MM.1S (cell line): ENCODE measurements around the gene SH3GLB1.

Experiments
- DNase-seq: peaks from one replicate; pipeline ENCODE4 v3.0.0-alpha.2; 2015
- H2AFZ ChIP-seq: fragments of 300-600 bp; sonication (generic); 2 replicates; pipeline ENCODE4 v1.6.0; 2016; ENCODE audit warnings: antibody characterized with exemption, low read length
- H3F3A ChIP-seq: fragments of 300-600 bp; sonication (generic); 2 replicates; pipeline ENCODE4 v1.6.1; 2016; ENCODE audit warnings: mild to moderate bottlenecking, antibody characterized with exemption, low read length, moderate library complexity, mixed read lengths; ENCODE audit not compliant: insufficient read depth
- H3K27ac ChIP-seq: fragments of 300-600 bp; sonication (generic); 2 replicates; pipeline ENCODE4 v1.5.1; 2016; ENCODE audit warnings: mild to moderate bottlenecking, low read length
- H3K27me3 ChIP-seq: fragments of 300-600 bp; sonication (generic); replicated peaks from 2 replicates; pipeline ENCODE4 v1.6.0; 2016; ENCODE audit warnings: low read length; ENCODE audit not compliant: insufficient read depth
- H3K36me3 ChIP-seq: fragments of 300-600 bp; sonication (generic); replicated peaks from 2 replicates; pipeline ENCODE4 v1.6.1; 2016; ENCODE audit warnings: mild to moderate bottlenecking, low read length, mixed read lengths; ENCODE audit not compliant: insufficient read depth
- H3K4me1 ChIP-seq: fragments of 300-600 bp; sonication (generic); 2 replicates; pipeline ENCODE4 v1.6.1; 2016; ENCODE audit warnings: low read length, mixed read lengths
- H3K4me2 ChIP-seq: fragments of 300-600 bp; sonication (generic); 2 replicates; pipeline ENCODE4 v1.6.0; 2016; ENCODE audit warnings: low read depth, low read length
- H3K4me3 ChIP-seq: fragments of 300-600 bp; sonication (generic); 2 replicates; pipeline ENCODE4 v1.5.1; 2016; ENCODE audit warnings: low read length, mixed read lengths
- H3K79me2 ChIP-seq: fragments of 300-600 bp; sonication (generic); 2 replicates; pipeline ENCODE4 v1.6.1; 2016; ENCODE audit warnings: mixed run types, low read length, mixed read lengths
- H3K9ac ChIP-seq: fragments of 300-600 bp; sonication (generic); 2 replicates; pipeline ENCODE4 v1.6.1; 2016; ENCODE audit warnings: low read length, mixed read lengths
- H3K9me2 ChIP-seq: fragments of 300-600 bp; sonication (generic); replicated peaks from 2 replicates; pipeline ENCODE4 v1.6.1; 2016; ENCODE audit warnings: mild to moderate bottlenecking, low read length, mixed read lengths; ENCODE audit not compliant: insufficient read depth
- H3K9me3 ChIP-seq: fragments of 300-600 bp; sonication (generic); replicated peaks from 2 replicates; pipeline ENCODE4 v1.6.1; 2016; ENCODE audit warnings: mild to moderate bottlenecking, low read length, mixed read lengths; ENCODE audit not compliant: insufficient read depth
- H4K20me1 ChIP-seq: fragments of 300-600 bp; sonication (generic); 2 replicates; pipeline ENCODE4 v1.6.1; 2016; ENCODE audit warnings: mild to moderate bottlenecking, low read length, moderate library complexity, mixed read lengths; ENCODE audit not compliant: insufficient read depth
- EZH2 ChIP-seq: fragments of 300-600 bp; sonication (generic); optimal IDR thresholded peaks from 2 replicates; pipeline ENCODE3; 2017; ENCODE audit warnings: low read depth, mild to moderate bottlenecking, antibody characterized with exemption, low read length, mixed read lengths
- EZH2phosphoT487 ChIP-seq: fragments of 300-600 bp; sonication (generic); IDR thresholded peaks from 2 replicates; pipeline ENCODE4 v1.6.1; 2018; ENCODE audit warnings: antibody characterized with exemption, low read length
- TF ChIP-seq, protein P1 (sequence below): fragments of 300-600 bp; sonication (generic); IDR thresholded peaks from 2 replicates; pipeline ENCODE4 v1.5.1; 2016; ENCODE audit warnings: antibody characterized with exemption, low read length, mixed read lengths

Gene SH3GLB1

DNA sequence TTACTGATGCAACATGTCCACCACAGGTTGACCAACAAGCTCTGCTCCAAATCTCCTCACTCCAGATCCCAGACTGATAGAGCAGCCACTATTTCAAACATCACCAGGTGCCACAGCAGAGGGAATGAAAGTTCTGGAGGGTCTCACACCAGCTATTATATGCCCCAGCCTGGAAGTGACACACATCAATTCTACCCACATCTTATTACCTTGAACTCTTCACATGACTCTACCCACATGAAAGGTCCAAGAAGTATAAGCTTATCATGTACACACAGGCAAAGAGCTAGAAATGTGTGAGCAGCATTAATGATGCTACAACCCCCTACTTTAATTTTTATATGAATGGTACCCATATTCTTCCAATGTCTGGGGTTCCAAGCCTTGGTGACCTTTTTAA is 64.2 kb downstream of the SH3GLB1 start:
- H3K27ac ChIP-seq = no peak overlapping the region
- no peak overlapping the region for H3K4me2 ChIP-seq
- no peak overlapping the region for H3K4me3 ChIP-seq
- no peaks in the 10 kb centered on the region for H3K4me1 ChIP-seq
- H3K9ac ChIP-seq = no peak overlapping the region
- H2AFZ ChIP-seq = no peak overlapping the region
- H3K36me3 ChIP-seq = no peaks in the 10 kb centered on the region
- no peaks in the 10 kb centered on the region for H3K9me3 ChIP-seq
- no peaks in the 10 kb centered on the region for H3K27me3 ChIP-seq
- H3F3A ChIP-seq = no peaks in the 10 kb centered on the region
- TF ChIP-seq, protein P1, sequence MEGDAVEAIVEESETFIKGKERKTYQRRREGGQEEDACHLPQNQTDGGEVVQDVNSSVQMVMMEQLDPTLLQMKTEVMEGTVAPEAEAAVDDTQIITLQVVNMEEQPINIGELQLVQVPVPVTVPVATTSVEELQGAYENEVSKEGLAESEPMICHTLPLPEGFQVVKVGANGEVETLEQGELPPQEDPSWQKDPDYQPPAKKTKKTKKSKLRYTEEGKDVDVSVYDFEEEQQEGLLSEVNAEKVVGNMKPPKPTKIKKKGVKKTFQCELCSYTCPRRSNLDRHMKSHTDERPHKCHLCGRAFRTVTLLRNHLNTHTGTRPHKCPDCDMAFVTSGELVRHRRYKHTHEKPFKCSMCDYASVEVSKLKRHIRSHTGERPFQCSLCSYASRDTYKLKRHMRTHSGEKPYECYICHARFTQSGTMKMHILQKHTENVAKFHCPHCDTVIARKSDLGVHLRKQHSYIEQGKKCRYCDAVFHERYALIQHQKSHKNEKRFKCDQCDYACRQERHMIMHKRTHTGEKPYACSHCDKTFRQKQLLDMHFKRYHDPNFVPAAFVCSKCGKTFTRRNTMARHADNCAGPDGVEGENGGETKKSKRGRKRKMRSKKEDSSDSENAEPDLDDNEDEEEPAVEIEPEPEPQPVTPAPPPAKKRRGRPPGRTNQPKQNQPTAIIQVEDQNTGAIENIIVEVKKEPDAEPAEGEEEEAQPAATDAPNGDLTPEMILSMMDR = no peak
- no peak for TF ChIP-seq EZH2phosphoT487
- TF ChIP-seq EZH2 = no peak
- no peaks in the 10 kb centered on the region for H3K79me2 ChIP-seq
- H4K20me1 ChIP-seq = no peaks in the 10 kb centered on the region
- no peak for DNase-seq
- H3K9me2 ChIP-seq = no peaks in the 10 kb centered on the region; the same call in 1 of the 2 replicates

DNA sequence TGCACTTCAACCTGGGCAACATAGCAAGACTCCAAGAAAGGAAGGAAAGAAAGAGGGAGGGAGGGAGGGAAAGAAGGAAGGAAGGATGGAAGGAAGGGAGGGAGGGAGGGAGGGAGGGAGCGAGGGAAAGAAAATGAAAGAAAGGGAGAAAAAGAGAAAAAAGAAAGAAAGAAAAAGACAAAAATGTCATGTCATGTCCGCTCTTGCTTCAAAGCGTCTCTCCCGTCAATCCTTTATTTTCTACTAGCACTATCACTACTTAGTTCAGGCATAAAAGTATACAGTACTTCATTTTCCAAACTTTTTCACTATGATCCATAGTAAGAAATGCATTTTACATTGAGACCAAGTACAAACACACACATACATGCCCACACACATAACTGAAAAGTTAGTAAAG is 64.7 kb downstream of the SH3GLB1 start:
- no peak for DNase-seq
- H3F3A ChIP-seq = no peaks in the 10 kb centered on the region
- no peaks in the 10 kb centered on the region for H3K79me2 ChIP-seq
- no peak for TF ChIP-seq EZH2phosphoT487
- TF ChIP-seq, protein P1 = no peak
- no peak for TF ChIP-seq EZH2
- H3K9me2 ChIP-seq = no peaks in the 10 kb centered on the region; the same call in 1 of the 2 replicates
- peaks cover 4% of the 10 kb centered on the region; the same call in 1 of the 2 replicates for H3K4me1 ChIP-seq
- H3K4me2 ChIP-seq = no peak overlapping the region
- H3K27ac ChIP-seq = no peak overlapping the region
- H3K36me3 ChIP-seq = no peaks in the 10 kb centered on the region
- no peaks in the 10 kb centered on the region for H3K27me3 ChIP-seq
- no peak overlapping the region for H2AFZ ChIP-seq
- no peaks in the 10 kb centered on the region for H3K9me3 ChIP-seq
- no peak overlapping the region for H3K4me3 ChIP-seq
- no peaks in the 10 kb centered on the region for H4K20me1 ChIP-seq
- H3K9ac ChIP-seq = no peak overlapping the region

DNA sequence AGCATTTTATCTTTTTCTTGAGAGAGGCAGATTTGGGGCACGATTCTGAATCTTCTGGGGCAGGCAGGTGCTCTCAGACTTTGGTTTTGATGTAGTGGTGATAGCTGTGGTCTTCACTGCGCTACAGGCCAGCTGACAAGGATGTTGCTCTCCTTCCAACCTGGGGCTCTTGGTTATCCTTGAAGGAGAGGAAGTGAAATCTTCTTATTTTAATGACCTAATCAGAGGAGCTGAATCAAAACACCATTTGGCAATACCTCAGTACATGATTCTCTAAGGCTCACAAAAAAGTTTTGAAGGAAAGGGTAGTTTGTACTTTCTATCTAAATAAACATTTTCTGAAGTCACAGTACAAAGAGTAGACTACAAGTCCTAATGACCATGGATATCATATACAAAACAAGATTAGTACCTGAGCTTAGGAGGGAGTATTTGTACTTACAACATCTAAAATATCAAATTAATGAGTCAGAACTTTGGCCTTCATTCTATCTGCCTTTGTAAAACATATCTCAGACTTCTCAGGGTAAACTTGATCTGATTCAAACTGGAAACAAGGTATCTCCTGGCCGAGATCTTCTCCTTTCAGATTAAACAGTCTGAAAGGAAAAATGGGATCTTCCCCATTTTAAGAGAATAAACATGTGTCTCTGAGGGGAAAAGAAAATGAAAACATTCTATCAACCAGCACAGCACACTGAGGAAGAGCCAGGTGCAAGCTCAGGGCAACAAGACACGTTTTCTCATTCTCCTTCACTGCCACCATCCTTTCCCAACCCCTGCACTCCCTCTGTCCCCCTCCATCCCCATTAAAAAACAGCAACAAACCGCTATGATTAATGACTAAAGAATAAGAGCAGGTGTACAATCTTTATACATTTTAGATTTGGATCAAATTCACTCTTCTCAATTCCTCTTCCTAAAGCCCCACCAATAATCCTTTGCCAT is 69.2 kb downstream of the SH3GLB1 start:
- no peak overlapping the region; the same call in 1 of the 2 replicates for H3K27ac ChIP-seq

More for the DNA sequence above, 69.2 kb downstream of the SH3GLB1 start:
- Histone ChIP-seq H3K79me2 (no peaks in the 10 kb centered on the region), H3K27me3 (no peaks in the 10 kb centered on the region), H3F3A (no peaks in the 10 kb centered on the region), H3K4me2 (peak overlapping the region; percentile 41; the same call in 1 of the 2 replicates), H3K36me3 (no peaks in the 10 kb centered on the region), H4K20me1 (no peaks in the 10 kb centered on the region), H3K9me2 (no peaks in the 10 kb centered on the region), H3K4me3 (no peak overlapping the region), H3K4me1 (peaks cover 6% of the 10 kb centered on the region; the same call in 1 of the 2 replicates), H3K9ac (no peak overlapping the region), H2AFZ (peak overlapping the region; percentile 55), H3K9me3 (no peaks in the 10 kb centered on the region)
- TF ChIP-seq EZH2phosphoT487 (no peak), EZH2 (no peak)
- TF ChIP-seq, protein P1 = no peak
- no peak for DNase-seq
